Astrocyte of the cerebellum (primary cell): ENCODE data around the gene SEC14L1.

ENCODE experiments used
- DNase-seq: peaks from one replicate; pipeline ENCODE4 v3.0.0-alpha.2; 2011; ENCODE audit warnings: low read depth
- H3K4me3 ChIP-seq: 2 replicates; pipeline ENCODE4 v1.5.1; 2011; ENCODE audit warnings: mild to moderate bottlenecking, low read depth, low read length, moderate library complexity
- CTCF ChIP-seq: IDR thresholded peaks from 2 replicates; pipeline ENCODE4 v1.5.1; 2012; ENCODE audit warnings: low read length, low read depth, moderate library complexity, mild to moderate bottlenecking; ENCODE audit errors: missing control alignments
- in situ Hi-C: cut with HindIII; loops from 2 replicates; pipeline ENCODE4 v1.10.0; 2017; ENCODE audit warnings: low sequenced_read_pairs

The SEC14L1 gene

GRCh38 chr17:77222356-77222755 is 81.6 kb downstream of the SEC14L1 start:
- in situ Hi-C loops = no loop called here
- no peak for TF ChIP-seq CTCF
- DNase-seq = no peak

GRCh38 chr17:77223642-77224420 is 83.1 kb downstream of the SEC14L1 start:
- no peak for DNase-seq
- in situ Hi-C loops = no loop called here
- H3K4me3 ChIP-seq = no peak overlapping the region
- TF ChIP-seq CTCF = no peak

More at GRCh38 chr17:77222356-77222755, 81.6 kb downstream of the SEC14L1 start:
- H3K4me3 ChIP-seq = no peak overlapping the region

GRCh38 chr17:77225265-77225664 is 84.5 kb downstream of the SEC14L1 start:
- no peak for TF ChIP-seq CTCF
- H3K4me3 ChIP-seq = no peak overlapping the region
- in situ Hi-C loops = no loop called here
- DNase-seq = no peak

GRCh38 chr17:77227461-77228240 is 86.9 kb downstream of the SEC14L1 start:
- in situ Hi-C loops = no loop called here

GRCh38 chr17:77228241-77228752 is 87.5 kb downstream of the SEC14L1 start:
- no peak for TF ChIP-seq CTCF
- no peak for DNase-seq
- in situ Hi-C loops = no loop called here
- H3K4me3 ChIP-seq = no peak overlapping the region

More at GRCh38 chr17:77227461-77228240, 86.9 kb downstream of the SEC14L1 start:
- DNase-seq = no peak
- TF ChIP-seq CTCF = no peak
- H3K4me3 ChIP-seq = no peak overlapping the region

- DNase-seq = no peak
- H3K4me3 ChIP-seq = no peak overlapping the region
- in situ Hi-C loops = no loop called here
- TF ChIP-seq CTCF = no peak
Observed at GRCh38 chr17:77228816-77229215, 88.0 kb downstream of the SEC14L1 start.
